Measurements from ENCODE around the gene CCNQ.

CCNQ gene

GRCh38 chrX:153598541-153599191 lies at the start of gene CCNQ:
CCNQ (minus strand) TSS chrX:153599139; CDS start chrX:153599073, 66 bp downstream.
- no peak for DNase-seq (ENCODE audit: low read depth)

- DNase-seq (ENCODE audit: low read depth), result no peak
These were observed 48.8 kb upstream of the CCNQ start for GRCh38 chrX:153647461-153648357.

- DNase-seq (ENCODE audit: low read depth), result no peak
These were observed 47.9 kb upstream of the CCNQ start, which contains the start of gene DUSP9 for GRCh38 chrX:153646620-153647373. DUSP9 (plus strand) TSS chrX:153647203; CDS start chrX:153647954, 751 bp downstream.

GRCh38 chrX:153645921-153646488 lies 47.1 kb upstream of the CCNQ start:
- DNase-seq (ENCODE audit: low read depth), result no peak

GRCh38 chrX:153645151-153645550 lies 46.2 kb upstream of the CCNQ start:
- no peak for DNase-seq (ENCODE audit: low read depth)

- no peak for DNase-seq (ENCODE audit: low read depth)
These were observed 45.6 kb upstream of the CCNQ start for GRCh38 chrX:153644356-153645125.

- DNase-seq (ENCODE audit: low read depth), result no peak
These were observed 44.8 kb upstream of the CCNQ start for GRCh38 chrX:153643431-153644351.

GRCh38 chrX:153642655-153643430 lies 43.9 kb upstream of the CCNQ start:
- no peak for DNase-seq (ENCODE audit: low read depth)

GRCh38 chrX:153642051-153642654 lies 43.2 kb upstream of the CCNQ start:
- DNase-seq (ENCODE audit: low read depth), result no peak

- no peak for DNase-seq (ENCODE audit: low read depth)
These were observed 42.7 kb upstream of the CCNQ start for GRCh38 chrX:153641627-153642026.

GRCh38 chrX:153640736-153641575 lies 42.0 kb upstream of the CCNQ start:
- no peak for DNase-seq (ENCODE audit: low read depth)

GRCh38 chrX:153640045-153640686 lies 41.2 kb upstream of the CCNQ start:
- DNase-seq (ENCODE audit: low read depth), result no peak

- DNase-seq (ENCODE audit: low read depth), result no peak
These were observed 40.5 kb upstream of the CCNQ start for GRCh38 chrX:153639177-153640044.

- no peak for DNase-seq (ENCODE audit: low read depth)
These were observed 39.7 kb upstream of the CCNQ start for GRCh38 chrX:153638436-153639176.

GRCh38 chrX:153638041-153638371 lies 39.1 kb upstream of the CCNQ start:
- DNase-seq (ENCODE audit: low read depth), result no peak
